Thymus (tissue), 11 donors: ENCODE results near the gene PLXND1. TPM values are rescaled to one million over a fixed set of nuclear protein-coding genes. Genes with fewer than 3 reads are reported as not detected.
"Not testable (repeated sequence)": the region's sequence is repeated elsewhere in the genome, so short reads cannot be mapped to it uniquely, and the experiment has no call there.

Experiments
- DNase-seq, 9 donors: peaks; one replicate each; pipeline ENCODE4 v3.0.0-alpha.2; 2013; ENCODE audit warnings: low spot score in 9 of 9, low read depth in 6 of 9, missing footprints in 1 of 9
- H3K27ac ChIP-seq, 2 donors: one replicate each; pipeline ENCODE4 v1.5.1; 2013; ENCODE audit warnings: control low read depth in 1 of 2, low read depth in 1 of 2, low read length in 1 of 2, mild to moderate bottlenecking in 1 of 2, moderate library complexity in 1 of 2
- H3K27me3 ChIP-seq, 2 donors: one replicate each; pipeline ENCODE4 v1.5.1; 2013; ENCODE audit warnings: low read length in 1 of 2; ENCODE audit not compliant: control insufficient read depth in 2 of 2, insufficient read depth in 1 of 2
- H3K36me3 ChIP-seq, 2 donors: one replicate each; pipeline ENCODE4 v1.5.1; 2013; ENCODE audit warnings: low read length in 1 of 2, mild to moderate bottlenecking in 1 of 2, moderate library complexity in 1 of 2; ENCODE audit not compliant: control insufficient read depth in 2 of 2, insufficient read depth in 2 of 2
- H3K4me1 ChIP-seq, 2 donors: one replicate each; pipeline ENCODE4 v1.5.1; 2013; ENCODE audit warnings: low read length in 2 of 2; ENCODE audit not compliant: control insufficient read depth in 2 of 2, insufficient read depth in 2 of 2
- H3K4me3 ChIP-seq, 2 donors: one replicate each; pipeline ENCODE4 v1.5.1; 2013; ENCODE audit warnings: low read length in 2 of 2, control low read depth in 1 of 2, mild to moderate bottlenecking in 1 of 2
- H3K9me3 ChIP-seq, 2 donors: one replicate each; pipeline ENCODE4 v1.5.1; 2013; ENCODE audit warnings: low read length in 1 of 2, mild to moderate bottlenecking in 1 of 2; ENCODE audit not compliant: control insufficient read depth in 2 of 2, insufficient read depth in 1 of 2
- whole genome bisulfite sequencing: extraction: QIAGEN DNeasy Blood & Tissue Kit; methylation state at CpG from one replicate; pipeline ENCODE4 v1.1.7; 2013; 5-methylcytosine and 5-hydroxymethylcytosine counted together
- polyA plus RNA-seq: library from polyadenylated mRNA; stranded (reverse); fragments of 200-250 nt; gene quantifications from one replicate; pipeline ENCODE4 v1.2.3, GENCODE V29; 2013
- total RNA-seq: library from RNA; stranded (reverse); fragments of 120-200 nt; gene quantifications from one replicate; pipeline ENCODE4 v1.2.4, GENCODE V29; 2013
- donor health status: healthy.

PLXND1 gene
- total and polyA plus RNA-seq, 2 donors, result 31.2 to 106 TPM

- DNase-seq, result no peak
- no peaks in the 10 kb centered on the region for H3K4me1 ChIP-seq
- no peak overlapping the region for H3K4me3 ChIP-seq
- H3K27ac ChIP-seq, result no peak overlapping the region
- H3K36me3 ChIP-seq, result peaks cover 11 to 42% of the 10 kb centered on the region in 2 donors
- no peaks in the 10 kb centered on the region for H3K9me3 ChIP-seq
- WGBS, result 98% methylated on average over 15 of the region's 15 CpGs
- H3K27me3 ChIP-seq, result no peaks in the 10 kb centered on the region
Observed at GRCh38 chr3:129519896-129520715, 86.4 kb downstream of the PLXND1 start.

DNA sequence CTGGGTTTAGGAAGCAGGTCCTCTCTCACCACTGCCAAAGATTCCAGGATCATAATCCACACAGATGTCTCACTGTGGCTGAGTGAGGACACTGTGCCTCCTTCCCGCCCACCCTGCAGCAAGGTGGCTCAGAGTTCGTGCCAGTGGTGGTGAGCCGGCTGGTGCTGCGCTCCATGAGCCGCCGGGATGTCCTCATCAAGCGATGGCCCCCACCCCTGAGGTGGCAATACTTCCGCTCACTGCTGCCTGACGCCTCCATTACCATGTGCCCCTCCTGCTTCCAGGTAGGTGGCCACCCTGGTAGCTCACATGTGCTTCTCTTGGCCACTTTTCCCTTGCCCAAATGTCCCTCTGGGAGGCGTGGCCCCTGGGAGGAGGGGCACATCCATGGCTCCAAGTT is 87.0 kb downstream of the PLXND1 start:
- no peak overlapping the region for H3K27ac ChIP-seq
- peaks cover 14 to 45% of the 10 kb centered on the region in 2 donors for H3K36me3 ChIP-seq
- H3K4me3 ChIP-seq, result no peak overlapping the region
- no peak for DNase-seq
- no peaks in the 10 kb centered on the region for H3K4me1 ChIP-seq
- no peaks in the 10 kb centered on the region for H3K9me3 ChIP-seq
- no peaks in the 10 kb centered on the region for H3K27me3 ChIP-seq
- 98% methylated on average over 10 of the region's 10 CpGs for WGBS

- no peak overlapping the region for H3K4me3 ChIP-seq
- H3K27me3 ChIP-seq, result no peaks in the 10 kb centered on the region
- 98% methylated on average over 8 of the region's 8 CpGs for WGBS
- H3K36me3 ChIP-seq, result peaks cover 14 to 53% of the 10 kb centered on the region in 2 donors
- no peaks in the 10 kb centered on the region for H3K9me3 ChIP-seq
- DNase-seq, result no peak
- no peaks in the 10 kb centered on the region for H3K4me1 ChIP-seq
- H3K27ac ChIP-seq, result no peak overlapping the region
Observed at GRCh38 chr3:129518581-129518980, 87.9 kb downstream of the PLXND1 start.

GRCh38 chr3:129518038-129518561 is 88.4 kb downstream of the PLXND1 start:
- WGBS, result 97% methylated on average over 8 of the region's 8 CpGs
- Histone ChIP-seq H3K4me3 (no peak overlapping the region), H3K9me3 (no peaks in the 10 kb centered on the region), H3K4me1 (no peaks in the 10 kb centered on the region), H3K27me3 (no peaks in the 10 kb centered on the region), H3K36me3 (peaks cover 18 to 58% of the 10 kb centered on the region in 2 donors), H3K27ac (no peak overlapping the region)
- DNase-seq, result no peak

GRCh38 chr3:129517516-129517915 is 89.0 kb downstream of the PLXND1 start:
- 97% methylated on average over 7 of the region's 7 CpGs for WGBS
- Histone ChIP-seq H3K4me1 (no peaks in the 10 kb centered on the region), H3K27me3 (no peaks in the 10 kb centered on the region), H3K36me3 (peaks cover 24 to 63% of the 10 kb centered on the region in 2 donors), H3K4me3 (no peak overlapping the region), H3K9me3 (no peaks in the 10 kb centered on the region), H3K27ac (no peak overlapping the region)
- DNase-seq, result no peak

- H3K4me3 ChIP-seq, H3K9me3 ChIP-seq, DNase-seq, H3K4me1 ChIP-seq, H3K27ac ChIP-seq, H3K27me3 ChIP-seq: not testable (repeated sequence)
- peaks cover 28 to 71% of the 10 kb centered on the region in 2 donors for H3K36me3 ChIP-seq
- 98% methylated on average over 7 of the region's 7 CpGs for WGBS
Observed at GRCh38 chr3:129515821-129516432, 90.5 kb downstream of the PLXND1 start.

DNA sequence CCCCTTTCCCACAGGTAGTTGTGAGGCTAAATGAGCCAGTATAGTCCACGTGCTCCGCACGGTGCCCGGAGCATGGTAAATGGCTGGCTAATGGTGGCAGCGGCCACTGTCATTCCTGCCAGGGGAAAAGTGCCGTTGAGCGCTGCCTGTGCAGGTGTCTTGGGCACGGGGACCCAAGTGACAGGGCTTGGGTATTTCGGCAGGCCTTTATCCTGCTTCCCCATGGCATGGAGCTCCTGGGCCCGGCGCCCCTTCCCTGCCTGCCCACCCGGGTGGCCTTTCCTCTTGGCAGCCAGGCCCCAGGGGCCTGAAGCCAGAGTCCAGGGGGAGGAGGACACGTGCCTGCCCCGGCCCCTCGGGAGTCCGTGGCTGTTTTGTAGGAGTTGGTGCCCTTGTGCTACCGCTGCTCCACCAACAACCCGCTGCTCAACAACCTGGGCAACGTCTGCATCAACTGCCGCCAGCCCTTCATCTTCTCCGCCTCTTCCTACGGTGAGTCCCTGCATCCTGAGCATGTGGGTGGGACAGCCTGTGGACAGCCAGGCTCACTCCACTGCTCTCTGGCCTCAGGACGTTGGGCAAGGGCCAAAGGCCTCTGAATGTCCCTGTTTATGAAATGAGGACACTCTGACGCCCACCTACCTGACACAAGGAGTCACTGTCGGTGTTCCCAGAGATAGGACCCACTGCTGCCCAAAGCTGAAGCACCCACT is 91.2 kb downstream of the PLXND1 start:
- not testable (repeated sequence) for DNase-seq, H3K27me3 ChIP-seq, H3K4me1 ChIP-seq, H3K27ac ChIP-seq, H3K4me3 ChIP-seq, H3K9me3 ChIP-seq
- peaks cover 28 to 75% of the 10 kb centered on the region in 2 donors for H3K36me3 ChIP-seq
- WGBS, result 98% methylated on average over 18 of the region's 25 CpGs

GRCh38 chr3:129514563-129514962 is 91.9 kb downstream of the PLXND1 start:
- H3K36me3 ChIP-seq, result peaks cover 28 to 69% of the 10 kb centered on the region in 2 donors
- WGBS, result 98% methylated on average over 6 of the region's 6 CpGs
- H3K9me3 ChIP-seq, result no peaks in the 10 kb centered on the region

GRCh38 chr3:129514110-129514509 is 92.4 kb downstream of the PLXND1 start:
- no peak for DNase-seq
- Histone ChIP-seq H3K4me3 (no peak overlapping the region), H3K27ac (no peak overlapping the region), H3K36me3 (peaks cover 26 to 64% of the 10 kb centered on the region in 2 donors), H3K27me3 (no peaks in the 10 kb centered on the region), H3K9me3 (no peaks in the 10 kb centered on the region), H3K4me1 (no peaks in the 10 kb centered on the region)
- WGBS, result 98% methylated on average over 10 of the region's 10 CpGs

More at GRCh38 chr3:129514563-129514962, 91.9 kb downstream of the PLXND1 start:
- no peak for DNase-seq
- Histone ChIP-seq H3K4me1 (no peaks in the 10 kb centered on the region), H3K27ac (no peak overlapping the region), H3K27me3 (no peaks in the 10 kb centered on the region), H3K4me3 (no peak overlapping the region)
